T-helper 1 cell treated with Interleukin-12 subunit alpha and Interleukin-12 subunit beta and Interleukin-4 antibody, amounts not matched to agents 30 μg/mL and 1 μg/mL, for 36 hours (primary cell): ENCODE data around the gene PSEN1.

Source experiments
- H3K27ac Mint-ChIP-seq: one replicate; pipeline ENCODE4 v1.8.0; 2021; ENCODE audit warnings: mild to moderate bottlenecking, mixed read lengths
- H3K27me3 Mint-ChIP-seq: one replicate; pipeline ENCODE4 v1.8.0; 2021; ENCODE audit warnings: low read depth, mixed read lengths
- H3K36me3 Mint-ChIP-seq: one replicate; pipeline ENCODE4 v1.8.0; 2021; ENCODE audit warnings: low read depth, mixed read lengths
- H3K4me1 Mint-ChIP-seq: one replicate; pipeline ENCODE4 v1.8.0; 2021; ENCODE audit warnings: low read depth, mixed read lengths
- H3K4me3 Mint-ChIP-seq: one replicate; pipeline ENCODE4 v1.8.0; 2021; ENCODE audit warnings: mild to moderate bottlenecking, moderate library complexity, mixed read lengths
- H3K9me3 Mint-ChIP-seq: one replicate; pipeline ENCODE4 v1.8.0; 2021; ENCODE audit warnings: mixed read lengths

PSEN1 gene

DNA sequence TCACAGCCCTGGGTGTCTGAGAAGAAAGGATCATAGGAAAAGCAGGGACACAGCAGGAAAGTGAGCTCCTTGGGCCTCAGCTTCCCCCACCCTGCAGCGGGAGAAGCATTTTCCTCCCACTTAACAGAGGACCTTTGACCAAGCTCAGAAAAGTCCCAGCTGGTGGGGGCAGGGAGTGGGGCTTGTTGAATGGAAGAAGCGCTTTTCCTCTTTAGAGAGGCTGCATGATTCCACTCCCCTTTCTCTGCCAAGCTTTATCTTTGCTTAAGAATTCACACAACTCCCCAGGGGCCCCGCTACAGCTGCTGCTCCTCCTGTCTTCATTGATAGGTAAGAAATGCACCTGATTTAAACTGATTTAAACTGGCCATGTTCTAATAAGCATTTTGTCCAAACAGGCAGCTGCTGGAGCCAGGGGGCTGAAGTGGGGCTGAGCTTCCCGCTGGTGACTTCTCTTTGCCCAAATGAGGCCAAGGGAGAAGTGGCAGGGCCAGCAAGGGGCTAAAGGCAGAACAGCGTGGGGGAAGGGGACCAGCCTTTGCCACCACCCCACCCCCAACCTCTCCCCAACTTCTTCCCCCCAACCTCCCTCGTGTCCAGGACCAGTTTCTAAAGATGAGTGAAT, 99.3 kb downstream of the PSEN1 start:
- Mint-ChIP-seq H3K27ac (no peak overlapping the region), H3K4me1 (peaks cover 7% of the 10 kb centered on the region), H3K4me3 (no peak overlapping the region), H3K27me3 (peaks cover 72% of the 10 kb centered on the region), H3K9me3 (no peaks in the 10 kb centered on the region), H3K36me3 (peaks cover 2% of the 10 kb centered on the region)

DNA sequence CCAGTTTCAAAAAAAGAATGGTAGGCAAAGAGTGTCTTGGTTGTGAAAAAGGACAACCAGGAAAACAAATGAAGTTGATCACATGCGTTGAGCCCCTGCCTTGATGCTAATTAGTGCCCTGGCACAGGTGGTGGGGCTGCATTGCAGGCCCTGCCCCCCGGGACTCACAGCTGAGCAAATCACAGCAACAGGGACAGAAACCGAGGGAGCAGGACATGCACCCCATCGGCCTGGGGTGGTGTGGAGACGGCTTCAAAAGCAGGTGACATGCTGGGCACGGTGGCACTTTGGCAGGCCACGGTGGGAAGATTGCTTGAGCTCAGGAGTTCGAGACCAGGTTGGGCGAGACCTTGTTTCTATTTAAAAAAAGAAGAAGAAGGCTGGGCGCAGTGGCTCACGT, 99.8 kb downstream of the PSEN1 start:
- H3K27ac Mint-ChIP-seq: no peak overlapping the region
- H3K27me3 Mint-ChIP-seq: peaks cover 77% of the 10 kb centered on the region
- H3K4me3 Mint-ChIP-seq: peak overlapping the region; percentile 14
- H3K9me3 Mint-ChIP-seq: no peaks in the 10 kb centered on the region
- peaks cover 7% of the 10 kb centered on the region for H3K4me1 Mint-ChIP-seq
- H3K36me3 Mint-ChIP-seq: peaks cover 2% of the 10 kb centered on the region

DNA sequence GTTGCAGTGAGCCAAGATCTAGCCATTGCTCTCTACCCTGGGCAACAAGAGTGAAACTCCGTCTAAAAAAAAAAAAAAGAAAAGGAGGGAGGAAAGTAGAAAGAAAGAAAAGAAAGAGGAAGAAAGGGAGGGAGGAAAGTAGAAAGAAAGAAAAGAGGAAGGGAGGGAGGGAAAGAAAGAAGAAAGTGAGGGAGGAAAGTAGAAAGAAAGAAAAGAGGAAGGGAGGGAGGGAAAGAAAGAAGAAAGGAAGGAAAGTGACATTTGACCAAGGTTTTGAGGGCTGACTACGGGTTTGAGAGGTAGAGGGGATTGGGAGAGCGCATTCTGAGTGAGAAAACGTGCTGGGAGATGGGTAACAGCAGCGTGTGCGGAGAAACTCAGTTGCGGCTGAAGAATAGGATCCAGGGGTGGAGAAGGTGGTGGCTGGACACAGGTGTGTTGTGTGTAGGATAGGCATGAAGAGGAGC, 100.5 kb downstream of the PSEN1 start:
- Mint-ChIP-seq H3K27me3 (peaks cover 83% of the 10 kb centered on the region), H3K4me1 (peaks cover 7% of the 10 kb centered on the region), H3K9me3 (no peaks in the 10 kb centered on the region), H3K4me3 (peak overlapping the region; percentile 43), H3K36me3 (peaks cover 2% of the 10 kb centered on the region), H3K27ac (no peak overlapping the region)

DNA sequence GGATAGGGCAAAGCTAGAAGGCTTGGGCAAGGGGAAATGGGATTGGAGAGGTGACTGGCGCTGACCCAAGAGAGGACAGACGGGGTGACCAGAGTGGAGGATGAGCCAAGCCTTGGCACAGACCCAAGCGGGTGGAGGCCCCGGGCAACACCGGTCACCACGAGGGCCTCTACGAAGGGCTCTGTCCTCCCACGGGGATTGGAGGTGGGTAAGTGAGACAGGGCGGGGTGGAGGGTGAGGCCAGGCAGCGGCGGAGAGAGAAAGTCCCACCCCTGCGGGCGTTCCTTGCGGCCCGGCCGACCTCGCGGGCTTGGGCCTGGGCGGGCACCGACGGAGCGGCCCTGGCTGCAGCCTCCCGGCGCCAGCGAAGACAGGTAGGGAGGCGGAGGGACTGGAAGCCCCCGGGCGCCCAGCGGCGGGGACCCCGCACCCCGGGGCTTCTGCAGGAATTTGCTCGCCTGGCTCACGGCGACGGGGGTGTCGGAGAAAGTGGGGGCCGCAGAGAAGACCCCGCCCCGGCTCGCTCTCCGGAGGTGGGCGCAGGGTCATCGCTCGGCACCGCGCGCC, 101.0 kb downstream of the PSEN1 start, which contains the start of gene PAPLN:
PAPLN (plus strand) TSS at position 288 of the 567 bp plus-strand sequence. CDS start 2,273 bp downstream, outside the sequence.
- peaks cover 86% of the 10 kb centered on the region for H3K27me3 Mint-ChIP-seq

DNA sequence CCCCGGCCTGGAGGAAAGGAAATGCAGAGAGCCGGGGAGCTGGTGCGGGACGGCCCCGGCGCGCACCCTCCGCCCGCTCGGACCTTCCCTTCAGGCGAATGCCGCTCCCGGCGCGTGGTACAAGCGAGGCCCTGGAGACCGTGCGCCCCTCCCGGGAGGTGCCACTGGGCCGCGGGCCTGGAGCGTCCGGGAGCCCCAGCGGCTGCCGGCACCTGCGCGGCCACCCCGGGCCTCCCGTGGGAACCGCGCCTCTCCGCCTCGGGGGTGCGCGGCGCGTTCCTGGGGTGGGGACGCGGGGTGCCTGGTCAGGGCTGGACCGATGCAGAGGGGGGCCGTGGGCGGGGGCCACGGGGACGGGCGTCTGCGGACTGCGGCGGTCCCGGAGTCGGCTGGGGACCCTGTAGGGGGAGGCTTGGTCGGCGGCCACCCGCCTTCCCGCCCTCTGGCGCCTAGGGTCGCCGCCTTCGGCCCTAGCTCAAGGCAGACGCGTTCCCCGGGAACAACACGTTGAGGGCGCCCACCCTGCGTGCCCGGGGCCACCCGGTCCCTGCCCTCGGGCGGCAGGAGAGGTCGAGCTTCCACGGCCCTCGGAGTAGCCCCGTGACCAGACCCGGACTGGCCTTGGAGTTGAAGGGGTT, 101.6 kb downstream of the PSEN1 start:
- no peaks in the 10 kb centered on the region for H3K9me3 Mint-ChIP-seq
- H3K4me3 Mint-ChIP-seq: no peak overlapping the region
- peaks cover 10% of the 10 kb centered on the region for H3K4me1 Mint-ChIP-seq
- no peak overlapping the region for H3K27ac Mint-ChIP-seq
- H3K27me3 Mint-ChIP-seq: peaks cover 86% of the 10 kb centered on the region
- H3K36me3 Mint-ChIP-seq: peaks cover 2% of the 10 kb centered on the region

More for the DNA sequence above, 101.0 kb downstream of the PSEN1 start, which contains the start of gene PAPLN:
- Mint-ChIP-seq H3K27ac (no peak within 1 kb of the TSS), H3K4me3 (peak within 1 kb of the TSS; percentile 43), H3K4me1 (peaks cover 7% of the 10 kb centered on the region), H3K9me3 (no peaks in the 10 kb centered on the region), H3K36me3 (peaks cover 2% of the 10 kb centered on the region)

DNA sequence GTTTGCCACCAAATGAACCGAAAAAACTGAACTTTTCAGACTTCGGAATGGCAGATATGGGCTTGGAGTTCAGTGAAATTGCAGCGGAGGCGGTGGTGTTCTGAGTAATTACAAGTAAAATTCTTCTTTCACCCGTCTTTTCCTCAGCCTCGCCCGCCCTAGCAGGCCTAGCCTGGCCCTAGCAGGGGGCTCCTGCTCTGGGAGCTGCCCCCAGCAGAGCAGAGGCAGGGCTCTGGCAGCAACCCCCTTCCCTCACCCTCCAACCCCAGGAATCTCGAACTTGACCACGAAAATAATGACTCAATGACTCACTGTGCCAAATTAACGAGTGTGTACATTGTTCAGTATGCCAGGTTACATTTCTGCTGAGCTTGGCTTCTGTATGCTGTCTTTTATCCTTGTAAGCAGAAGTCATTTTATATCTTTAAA, 102.1 kb downstream of the PSEN1 start:
- Mint-ChIP-seq H3K4me1 (peaks cover 10% of the 10 kb centered on the region), H3K27ac (no peak overlapping the region), H3K9me3 (no peaks in the 10 kb centered on the region), H3K36me3 (peaks cover 2% of the 10 kb centered on the region), H3K4me3 (no peak overlapping the region), H3K27me3 (peaks cover 84% of the 10 kb centered on the region)

DNA sequence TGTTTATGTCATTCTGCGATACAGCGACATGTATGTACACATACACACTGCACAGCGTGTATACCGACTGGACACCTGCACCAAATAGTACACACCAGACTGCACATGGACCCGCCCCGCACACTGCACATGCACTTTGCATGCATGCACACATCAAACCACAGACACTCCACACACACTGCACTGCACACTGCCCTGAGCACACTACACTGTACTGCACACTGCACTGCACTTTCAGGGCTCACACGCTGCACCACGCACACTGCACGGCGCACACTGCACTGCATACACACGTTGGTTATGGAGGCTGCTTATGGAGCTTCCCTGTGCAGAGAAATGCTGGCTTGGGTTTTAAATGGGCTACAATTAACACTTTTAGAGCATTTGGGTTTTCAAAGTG, 102.6 kb downstream of the PSEN1 start:
- H3K4me3 Mint-ChIP-seq: no peak overlapping the region
- no peaks in the 10 kb centered on the region for H3K9me3 Mint-ChIP-seq
- H3K27me3 Mint-ChIP-seq: peaks cover 84% of the 10 kb centered on the region
- H3K4me1 Mint-ChIP-seq: peaks cover 14% of the 10 kb centered on the region
- H3K36me3 Mint-ChIP-seq: peaks cover 2% of the 10 kb centered on the region
- no peak overlapping the region for H3K27ac Mint-ChIP-seq

DNA sequence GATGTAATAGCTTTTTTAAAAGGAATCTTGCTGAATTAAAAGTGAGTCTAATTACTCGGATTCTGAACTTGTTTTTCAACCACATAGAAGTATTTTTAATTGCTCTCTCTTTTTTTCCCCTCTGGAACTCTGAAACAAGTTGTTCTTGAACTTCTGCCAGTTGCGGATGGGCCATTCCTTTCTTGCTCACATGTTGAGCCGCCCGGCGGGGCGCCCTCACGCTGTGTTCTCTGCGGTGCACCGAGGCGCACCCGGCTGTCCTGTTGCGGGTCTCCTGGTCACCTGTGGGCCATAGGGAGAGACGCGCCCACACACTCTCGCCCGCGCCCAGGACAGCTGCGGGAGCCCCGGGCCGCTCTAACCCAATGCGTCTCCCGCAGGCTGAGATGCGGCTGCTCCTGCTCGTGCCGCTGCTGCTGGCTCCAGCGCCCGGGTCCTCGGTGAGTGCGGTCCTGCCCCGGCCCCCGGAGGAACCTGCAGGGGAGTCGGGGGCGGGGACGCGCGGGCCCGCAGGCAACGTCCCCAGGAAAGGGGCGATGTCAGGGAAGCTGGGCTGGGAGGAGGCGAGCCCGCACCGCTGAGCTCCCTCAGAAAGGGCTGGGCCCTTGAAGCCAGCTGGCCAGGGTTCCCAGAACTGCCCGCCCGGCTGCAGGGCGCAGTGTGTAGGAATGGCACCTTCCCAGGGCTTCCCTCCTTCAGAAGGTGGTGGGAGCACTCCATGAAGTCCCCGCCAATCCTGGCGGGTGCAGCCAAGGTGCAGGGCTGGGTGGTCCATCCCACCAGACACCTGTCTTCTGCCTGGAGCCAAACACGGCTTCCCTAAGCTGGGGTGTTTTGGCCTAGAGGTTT, 103.3 kb downstream of the PSEN1 start:
- Mint-ChIP-seq H3K27ac (no peak overlapping the region), H3K4me3 (no peak overlapping the region), H3K36me3 (peaks cover 2% of the 10 kb centered on the region), H3K9me3 (no peaks in the 10 kb centered on the region), H3K27me3 (peaks cover 82% of the 10 kb centered on the region), H3K4me1 (peaks cover 14% of the 10 kb centered on the region)

DNA sequence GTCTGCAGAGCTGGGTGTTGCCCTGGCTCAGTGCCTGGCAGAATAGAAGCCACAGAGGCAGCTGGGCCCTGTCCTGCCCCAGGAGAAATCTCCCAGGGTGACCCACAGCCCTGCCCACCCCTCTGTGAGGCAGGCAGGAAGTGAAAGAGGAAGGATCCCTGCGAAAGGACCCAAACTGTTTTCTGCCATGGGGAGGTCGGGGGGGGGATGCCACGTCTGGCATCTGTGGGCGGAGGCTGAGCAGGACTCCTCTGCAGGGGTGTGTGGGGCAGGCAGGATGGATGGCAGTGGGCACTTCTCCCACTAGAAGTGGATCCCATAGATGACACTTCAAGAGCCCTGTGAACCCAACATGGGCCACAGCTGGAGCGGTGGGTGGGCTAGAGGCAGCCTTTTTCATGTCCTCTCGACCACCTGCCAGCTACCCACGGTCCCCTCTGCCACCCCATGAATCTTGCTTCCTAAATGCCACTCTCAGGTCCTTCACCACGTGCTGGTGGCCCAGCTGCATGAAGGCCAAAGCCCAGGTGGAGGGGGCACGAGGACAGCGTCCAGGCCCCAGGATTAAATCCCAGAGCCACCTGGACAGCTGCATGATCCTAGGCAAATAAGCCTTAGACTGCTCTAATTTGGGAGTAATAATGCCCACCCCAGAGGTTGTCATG, 104.6 kb downstream of the PSEN1 start:
- no peak overlapping the region for H3K4me3 Mint-ChIP-seq
- H3K36me3 Mint-ChIP-seq: peaks cover 2% of the 10 kb centered on the region
- H3K9me3 Mint-ChIP-seq: no peaks in the 10 kb centered on the region
- H3K4me1 Mint-ChIP-seq: peaks cover 17% of the 10 kb centered on the region
- peaks cover 74% of the 10 kb centered on the region for H3K27me3 Mint-ChIP-seq
- H3K27ac Mint-ChIP-seq: no peak overlapping the region

DNA sequence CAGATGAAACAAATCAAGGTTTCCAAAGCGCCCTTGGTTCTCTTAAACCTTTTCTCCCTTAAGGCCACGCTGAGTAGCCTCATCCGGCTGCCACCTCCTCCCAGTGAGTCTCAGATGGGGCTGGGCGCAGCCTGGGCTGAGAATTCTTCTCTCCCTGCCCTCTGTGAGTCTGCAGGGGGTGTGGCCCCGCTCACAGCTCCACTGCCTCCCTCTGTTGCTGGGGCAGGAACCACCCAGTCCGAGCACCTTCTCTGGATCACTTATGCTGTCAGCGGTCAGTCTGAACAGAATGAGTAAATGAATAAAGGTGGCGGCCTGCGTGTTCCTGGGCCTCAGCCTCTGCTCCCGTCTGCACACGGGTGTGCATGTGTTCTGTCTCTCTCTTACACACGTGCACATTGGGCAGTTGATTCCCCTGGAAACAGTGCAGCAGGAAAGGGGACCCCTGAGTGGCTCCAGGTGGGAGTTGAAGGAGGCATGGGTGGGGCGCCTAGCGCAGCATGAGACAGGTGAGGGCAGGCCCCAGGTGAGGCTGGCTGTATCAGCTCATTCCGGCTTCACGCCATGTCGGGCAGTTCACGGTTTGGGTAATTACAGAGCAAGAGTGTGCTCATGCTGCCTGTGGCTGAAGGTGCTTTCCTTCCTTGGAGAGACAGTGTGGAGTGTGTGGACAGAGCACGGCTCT, 105.3 kb downstream of the PSEN1 start:
- Mint-ChIP-seq H3K36me3 (peaks cover 2% of the 10 kb centered on the region), H3K4me3 (no peak overlapping the region), H3K4me1 (peaks cover 20% of the 10 kb centered on the region), H3K27me3 (peaks cover 70% of the 10 kb centered on the region), H3K27ac (no peak overlapping the region), H3K9me3 (no peaks in the 10 kb centered on the region)

DNA sequence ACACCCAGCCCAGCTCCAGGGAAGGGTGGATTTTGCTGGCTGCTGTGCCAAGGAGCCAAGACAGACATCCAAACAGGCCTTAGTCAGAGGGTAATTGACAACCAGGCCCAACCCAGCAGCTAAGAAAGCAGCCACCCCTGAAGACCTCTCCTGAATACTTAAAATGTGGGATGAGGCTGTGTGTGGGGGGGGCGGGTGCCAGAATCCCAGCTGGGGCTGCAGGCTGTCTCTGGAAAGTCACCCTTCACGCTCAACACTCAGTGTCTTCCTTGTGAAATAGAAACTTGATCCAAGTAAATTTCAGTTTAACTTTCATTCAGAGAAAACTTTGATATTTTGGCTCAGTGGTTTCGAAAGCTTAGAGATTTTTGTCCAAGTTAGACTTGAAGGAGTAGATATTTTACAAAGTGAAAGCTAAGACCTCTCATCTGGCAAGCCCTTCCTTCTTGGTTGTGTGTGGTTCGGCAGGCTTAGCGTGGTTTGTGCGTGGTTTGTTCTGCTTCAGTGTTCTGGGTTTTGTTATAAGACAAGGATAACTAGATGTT, 106.1 kb downstream of the PSEN1 start:
- no peak overlapping the region for H3K27ac Mint-ChIP-seq
- peaks cover 22% of the 10 kb centered on the region for H3K4me1 Mint-ChIP-seq
- H3K9me3 Mint-ChIP-seq: no peaks in the 10 kb centered on the region
- H3K36me3 Mint-ChIP-seq: peaks cover 2% of the 10 kb centered on the region
- no peak overlapping the region for H3K4me3 Mint-ChIP-seq
- peaks cover 69% of the 10 kb centered on the region for H3K27me3 Mint-ChIP-seq

DNA sequence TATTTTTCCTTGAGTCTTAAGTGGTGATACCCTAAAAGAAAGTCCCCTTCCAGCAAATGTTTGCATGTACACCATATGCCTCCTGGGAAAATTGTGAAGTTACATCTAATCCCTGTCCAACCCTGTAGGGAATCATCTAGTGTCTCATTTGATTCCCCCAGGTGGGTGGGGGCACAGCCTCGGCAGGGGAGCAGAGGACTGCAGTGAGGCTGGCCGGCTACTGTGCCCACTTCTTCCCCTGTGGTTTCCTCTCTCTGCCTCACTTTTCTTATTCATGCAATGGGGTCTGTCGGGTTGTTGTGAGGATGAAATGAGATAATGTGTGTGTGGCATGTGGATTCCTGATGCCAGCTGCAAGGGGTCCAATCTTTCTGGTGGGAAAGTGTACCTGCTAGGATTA, 107.0 kb downstream of the PSEN1 start:
- H3K27me3 Mint-ChIP-seq: peaks cover 68% of the 10 kb centered on the region

DNA sequence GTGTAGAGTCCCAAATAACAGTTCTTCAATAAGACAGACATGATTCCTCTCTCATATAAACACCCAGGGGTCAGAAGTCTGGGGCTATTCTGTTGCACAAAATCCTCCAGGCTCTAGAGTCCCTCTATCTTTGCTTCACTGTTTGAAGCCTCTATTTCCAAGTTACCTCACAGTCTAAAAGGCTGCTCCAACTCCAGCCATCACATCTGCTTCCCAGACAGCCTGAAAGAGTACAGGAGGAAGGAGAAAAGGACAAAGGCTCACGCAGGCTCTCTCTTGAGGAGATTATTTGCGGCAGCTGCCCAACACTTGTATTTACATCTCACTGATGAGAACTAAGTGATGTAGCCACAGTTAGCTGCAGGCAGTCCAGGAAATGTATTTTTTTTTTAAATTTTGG, 107.4 kb downstream of the PSEN1 start:
- H3K27me3 Mint-ChIP-seq: peaks cover 64% of the 10 kb centered on the region
- peaks cover 28% of the 10 kb centered on the region for H3K4me1 Mint-ChIP-seq
- H3K27ac Mint-ChIP-seq: no peak overlapping the region

More for the DNA sequence above, 107.0 kb downstream of the PSEN1 start:
- no peak overlapping the region for H3K4me3 Mint-ChIP-seq
- H3K4me1 Mint-ChIP-seq: peaks cover 28% of the 10 kb centered on the region
- H3K27ac Mint-ChIP-seq: no peak overlapping the region
- peaks cover 2% of the 10 kb centered on the region for H3K36me3 Mint-ChIP-seq
- no peaks in the 10 kb centered on the region for H3K9me3 Mint-ChIP-seq

More for the DNA sequence above, 107.4 kb downstream of the PSEN1 start:
- H3K4me3 Mint-ChIP-seq: no peak overlapping the region
- no peaks in the 10 kb centered on the region for H3K9me3 Mint-ChIP-seq
- H3K36me3 Mint-ChIP-seq: peaks cover 2% of the 10 kb centered on the region
